ENCODE measurements around the gene INTU.

Gene INTU

DNA sequence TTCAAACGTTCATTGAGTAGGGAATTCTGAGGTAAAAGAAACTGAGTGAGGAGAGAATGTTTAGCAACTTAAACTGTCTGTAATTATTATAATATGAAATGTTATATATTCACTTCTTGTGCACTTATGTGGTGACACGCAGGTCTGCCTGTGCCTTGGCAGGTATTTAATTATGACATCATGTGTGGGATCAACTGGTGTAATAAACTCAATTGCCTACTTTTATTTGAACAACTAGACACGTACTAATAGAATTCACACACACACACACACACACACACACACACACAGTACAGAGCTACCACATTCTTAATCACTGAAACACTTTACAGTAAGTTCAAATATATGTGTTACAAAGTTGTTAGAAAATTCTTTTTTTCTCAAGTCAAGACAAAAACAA lies 76.7 kb downstream of the INTU start:
- no peaks in the 10 kb centered on the region for H3K9me3 Mint-ChIP-seq
- H3K27me3 Mint-ChIP-seq (ENCODE audit: low read depth) = no peaks in the 10 kb centered on the region
- peaks cover 7% of the 10 kb centered on the region for H3K4me1 Mint-ChIP-seq
- H3K36me3 Mint-ChIP-seq (ENCODE audit: low read depth) = peaks cover 61% of the 10 kb centered on the region
- no peak overlapping the region for H3K4me3 Mint-ChIP-seq
- TF ChIP-seq, protein P1, sequence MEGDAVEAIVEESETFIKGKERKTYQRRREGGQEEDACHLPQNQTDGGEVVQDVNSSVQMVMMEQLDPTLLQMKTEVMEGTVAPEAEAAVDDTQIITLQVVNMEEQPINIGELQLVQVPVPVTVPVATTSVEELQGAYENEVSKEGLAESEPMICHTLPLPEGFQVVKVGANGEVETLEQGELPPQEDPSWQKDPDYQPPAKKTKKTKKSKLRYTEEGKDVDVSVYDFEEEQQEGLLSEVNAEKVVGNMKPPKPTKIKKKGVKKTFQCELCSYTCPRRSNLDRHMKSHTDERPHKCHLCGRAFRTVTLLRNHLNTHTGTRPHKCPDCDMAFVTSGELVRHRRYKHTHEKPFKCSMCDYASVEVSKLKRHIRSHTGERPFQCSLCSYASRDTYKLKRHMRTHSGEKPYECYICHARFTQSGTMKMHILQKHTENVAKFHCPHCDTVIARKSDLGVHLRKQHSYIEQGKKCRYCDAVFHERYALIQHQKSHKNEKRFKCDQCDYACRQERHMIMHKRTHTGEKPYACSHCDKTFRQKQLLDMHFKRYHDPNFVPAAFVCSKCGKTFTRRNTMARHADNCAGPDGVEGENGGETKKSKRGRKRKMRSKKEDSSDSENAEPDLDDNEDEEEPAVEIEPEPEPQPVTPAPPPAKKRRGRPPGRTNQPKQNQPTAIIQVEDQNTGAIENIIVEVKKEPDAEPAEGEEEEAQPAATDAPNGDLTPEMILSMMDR (IDR thresholded peaks at IDR 0.05; ENCODE audit: unreplicated experiment in 3 of 3) = no peak
- peak overlapping the region; percentile 91 to 97 (median 93) for H3K27ac Mint-ChIP-seq

DNA sequence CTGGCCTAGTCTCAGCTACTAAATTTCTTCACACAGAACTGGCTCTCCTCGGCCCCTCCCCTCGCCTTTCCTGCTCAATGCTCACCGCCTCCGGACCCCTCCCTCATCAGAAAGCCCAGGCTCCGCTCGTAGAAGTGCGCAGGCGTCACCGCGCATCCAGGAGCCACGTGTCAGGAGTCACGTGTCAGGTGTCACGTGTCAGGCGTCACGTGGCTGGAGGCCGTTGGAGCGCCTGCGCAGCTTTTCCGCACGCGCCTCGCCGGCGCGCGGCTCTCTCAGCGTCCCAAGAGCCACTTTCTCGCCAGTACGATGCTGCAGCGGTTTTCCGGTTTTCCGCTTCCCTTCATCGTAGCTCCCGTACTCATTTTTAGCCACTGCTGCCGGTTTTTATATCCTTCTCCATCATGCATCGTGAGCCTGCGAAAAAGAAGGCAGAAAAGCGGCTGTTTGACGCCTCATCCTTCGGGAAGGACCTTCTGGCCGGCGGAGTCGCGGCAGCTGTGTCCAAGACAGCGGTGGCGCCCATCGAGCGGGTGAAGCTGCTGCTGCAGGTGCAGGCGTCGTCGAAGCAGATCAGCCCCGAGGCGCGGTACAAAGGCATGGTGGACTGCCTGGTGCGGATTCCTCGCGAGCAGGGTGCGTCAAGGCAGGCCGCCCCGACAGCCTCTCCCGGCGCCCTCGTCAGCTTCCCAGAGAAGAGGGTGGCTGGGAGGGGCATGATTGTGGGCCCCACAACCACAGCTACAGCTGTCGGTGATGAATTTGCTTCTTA lies 97.6 kb downstream of the INTU start, which contains the start of gene SLC25A31:
Gene SLC25A31 (plus strand): TSS at position 259 of the 772 bp plus-strand sequence. CDS start 146 bp downstream, at position 405.
- TF ChIP-seq, protein P1 (IDR thresholded peaks at IDR 0.05; ENCODE audit: unreplicated experiment in 3 of 3) = no peak
- Mint-ChIP-seq H3K4me3 (no peak within 1 kb of the TSS), H3K27ac (no peak within 1 kb of the TSS), H3K4me1 (no peaks in the 10 kb centered on the region), H3K9me3 (no peaks in the 10 kb centered on the region), H3K36me3 (ENCODE audit: low read depth) (no peaks in the 10 kb centered on the region), H3K27me3 (ENCODE audit: low read depth) (no peaks in the 10 kb centered on the region)

DNA sequence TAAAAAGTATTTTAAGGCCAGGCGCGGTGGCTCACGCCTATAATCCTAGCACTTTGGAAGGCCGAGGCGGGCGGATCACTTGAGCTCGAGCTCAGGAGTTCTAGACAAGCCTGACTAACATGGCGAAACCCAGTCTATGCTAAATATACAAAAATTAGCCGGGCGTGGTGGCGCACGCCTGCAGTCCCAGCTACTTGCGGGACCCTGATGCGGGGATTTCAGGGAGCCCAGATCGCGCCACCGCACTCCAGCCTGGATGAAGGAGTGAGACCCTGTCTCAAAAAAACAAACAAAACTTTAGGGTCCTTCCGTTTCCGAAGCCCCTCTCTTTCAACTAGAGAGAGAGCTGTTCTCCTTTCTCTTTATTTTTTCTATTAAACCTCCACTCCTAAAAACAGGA lies 98.6 kb downstream of the INTU start:
- no peak overlapping the region for H3K27ac Mint-ChIP-seq
- no peaks in the 10 kb centered on the region for H3K36me3 Mint-ChIP-seq (ENCODE audit: low read depth)
- no peak overlapping the region for H3K4me3 Mint-ChIP-seq
- H3K9me3 Mint-ChIP-seq = no peaks in the 10 kb centered on the region
- H3K4me1 Mint-ChIP-seq = no peaks in the 10 kb centered on the region
- TF ChIP-seq, protein P1 (IDR thresholded peaks at IDR 0.05; ENCODE audit: unreplicated experiment in 3 of 3) = no peak
- no peaks in the 10 kb centered on the region for H3K27me3 Mint-ChIP-seq (ENCODE audit: low read depth)

DNA sequence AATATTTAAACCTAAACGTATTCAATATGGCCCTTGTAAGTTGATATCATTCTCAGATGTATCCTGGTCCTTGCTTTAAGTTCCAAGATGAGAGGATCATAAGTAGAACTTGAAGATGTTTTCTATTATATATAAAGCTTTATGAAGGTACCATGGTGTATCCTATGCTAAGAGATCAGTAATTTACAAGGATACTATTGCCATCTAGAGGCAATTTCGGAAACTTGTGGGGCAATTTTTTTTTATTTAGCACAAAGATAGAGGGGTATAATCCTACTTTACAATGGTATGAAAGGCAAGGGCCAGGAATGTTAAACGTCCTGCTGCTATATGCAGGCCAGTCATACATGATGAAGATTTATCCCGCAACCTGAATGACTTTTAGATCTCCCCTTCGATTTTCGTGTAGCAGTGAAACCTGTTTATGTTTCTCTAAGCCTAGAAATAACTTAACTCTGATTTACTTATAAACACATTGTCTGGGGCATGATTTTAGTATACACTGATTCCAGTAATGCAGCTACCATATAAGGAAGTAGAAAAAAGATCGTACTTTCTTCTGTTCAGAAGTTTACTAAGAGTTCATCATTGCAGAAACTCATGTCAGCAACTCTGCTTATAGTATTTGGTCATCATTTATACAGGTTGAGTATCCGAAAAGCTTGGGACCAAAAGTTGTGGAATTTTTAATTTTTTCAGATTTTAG lies 100.0 kb downstream of the INTU start:
- Mint-ChIP-seq H3K27ac (no peak overlapping the region), H3K27me3 (ENCODE audit: low read depth) (no peaks in the 10 kb centered on the region), H3K4me1 (peaks cover 9% of the 10 kb centered on the region), H3K36me3 (ENCODE audit: low read depth) (no peaks in the 10 kb centered on the region), H3K4me3 (no peak overlapping the region), H3K9me3 (no peaks in the 10 kb centered on the region)
- TF ChIP-seq, protein P1 (IDR thresholded peaks at IDR 0.05; ENCODE audit: unreplicated experiment in 3 of 3) = peak; percentile 59 to 62 (median 60)

DNA sequence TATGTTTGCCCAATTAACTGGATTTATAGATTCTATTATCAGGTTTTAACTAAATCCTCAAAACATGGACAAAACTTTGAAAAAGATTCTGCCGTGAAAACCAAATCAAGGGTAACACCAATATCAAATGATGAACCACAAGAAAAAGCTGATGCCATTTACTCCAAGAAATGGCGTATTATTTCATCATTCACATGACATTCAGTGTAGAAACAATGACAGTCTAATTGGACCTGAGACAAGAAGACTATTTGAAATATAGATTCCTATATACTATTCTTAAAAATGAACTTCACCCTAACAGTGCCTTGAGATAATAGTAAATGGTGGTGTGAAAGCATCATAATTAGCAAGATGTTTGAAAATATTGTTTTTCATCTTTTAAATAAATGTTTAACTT lies 102.2 kb downstream of the INTU start:
- Mint-ChIP-seq H3K36me3 (ENCODE audit: low read depth) (no peaks in the 10 kb centered on the region), H3K27me3 (ENCODE audit: low read depth) (peaks cover under 1% of the 10 kb centered on the region), H3K9me3 (no peaks in the 10 kb centered on the region), H3K4me3 (no peak overlapping the region), H3K4me1 (peaks cover 9% of the 10 kb centered on the region), H3K27ac (no peak overlapping the region)
- TF ChIP-seq, protein P1 (IDR thresholded peaks at IDR 0.05; ENCODE audit: unreplicated experiment in 3 of 3) = no peak

Measured in nephron (organoid).